ENCODE results near the gene ADGRV1.

DNA sequence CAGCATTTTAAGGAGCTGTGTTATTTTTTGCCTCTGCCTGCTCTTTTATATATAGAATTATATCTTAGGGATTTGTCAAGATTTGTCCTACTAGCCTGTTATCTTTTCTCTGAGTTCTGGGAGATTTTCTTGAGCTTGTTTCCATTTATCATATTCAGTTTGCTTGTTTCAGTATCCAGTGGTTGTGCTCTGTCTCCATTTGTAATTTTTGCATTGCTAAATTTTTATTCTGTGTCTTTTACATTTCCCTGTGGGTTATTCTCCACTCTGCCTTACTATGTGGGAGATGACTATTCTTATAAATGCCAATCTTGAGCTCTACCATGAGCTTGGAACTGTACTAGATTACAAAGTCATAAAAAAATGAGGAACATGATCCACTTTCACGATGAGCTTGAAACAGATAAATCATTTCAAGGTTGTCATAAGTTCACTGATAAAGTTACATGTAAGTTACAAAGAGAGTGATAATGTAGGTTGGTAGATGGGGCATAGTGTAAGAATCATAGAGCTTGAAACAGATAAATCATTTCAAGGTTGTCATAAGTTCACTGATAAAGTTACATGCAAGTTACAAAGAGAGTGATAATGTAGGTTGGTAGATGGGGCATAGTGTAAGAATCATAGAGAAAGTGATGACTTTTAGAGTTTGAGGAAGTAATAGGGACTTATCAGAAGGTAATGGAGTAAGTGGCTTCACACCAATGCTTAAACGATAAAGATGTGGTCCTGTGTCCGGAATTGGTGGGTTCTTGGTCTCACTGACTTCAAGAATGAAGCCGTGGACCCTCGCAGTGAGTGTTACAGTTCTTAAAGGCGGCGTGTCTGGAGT is 287.3 kb downstream of the ADGRV1 start:
- TF ChIP-seq, protein P1, sequence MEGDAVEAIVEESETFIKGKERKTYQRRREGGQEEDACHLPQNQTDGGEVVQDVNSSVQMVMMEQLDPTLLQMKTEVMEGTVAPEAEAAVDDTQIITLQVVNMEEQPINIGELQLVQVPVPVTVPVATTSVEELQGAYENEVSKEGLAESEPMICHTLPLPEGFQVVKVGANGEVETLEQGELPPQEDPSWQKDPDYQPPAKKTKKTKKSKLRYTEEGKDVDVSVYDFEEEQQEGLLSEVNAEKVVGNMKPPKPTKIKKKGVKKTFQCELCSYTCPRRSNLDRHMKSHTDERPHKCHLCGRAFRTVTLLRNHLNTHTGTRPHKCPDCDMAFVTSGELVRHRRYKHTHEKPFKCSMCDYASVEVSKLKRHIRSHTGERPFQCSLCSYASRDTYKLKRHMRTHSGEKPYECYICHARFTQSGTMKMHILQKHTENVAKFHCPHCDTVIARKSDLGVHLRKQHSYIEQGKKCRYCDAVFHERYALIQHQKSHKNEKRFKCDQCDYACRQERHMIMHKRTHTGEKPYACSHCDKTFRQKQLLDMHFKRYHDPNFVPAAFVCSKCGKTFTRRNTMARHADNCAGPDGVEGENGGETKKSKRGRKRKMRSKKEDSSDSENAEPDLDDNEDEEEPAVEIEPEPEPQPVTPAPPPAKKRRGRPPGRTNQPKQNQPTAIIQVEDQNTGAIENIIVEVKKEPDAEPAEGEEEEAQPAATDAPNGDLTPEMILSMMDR (IDR thresholded peaks at IDR 0.05): no peak
- no peak for TF ChIP-seq POLR2A (IDR thresholded peaks at IDR 0.05)

Data from thyroid gland (tissue), 4 donors.